HUDEP-2 (cell line): ENCODE data around the gene SYT6.
"Not testable (repeated sequence)": the region's sequence is repeated elsewhere in the genome, so short reads cannot be mapped to it uniquely, and the experiment has no call there.

Experiments used
- DNase-seq, 76 experiments: peaks; one replicate each; lab custom pipeline; 2025; ENCODE audit not compliant: unreplicated experiment in 76 of 76; lab: John Stamatoyannopoulos, UW

The SYT6 gene

GRCh38 chr1:114077188-114077587 lies 76.5 kb downstream of the SYT6 start:
- no peak for DNase-seq

GRCh38 chr1:114076308-114076707 lies 77.4 kb downstream of the SYT6 start:
- DNase-seq, result no peak

- no peak for DNase-seq
These were observed 78.0 kb downstream of the SYT6 start for GRCh38 chr1:114075546-114076242.

- DNase-seq, result no peak
These were observed 78.6 kb downstream of the SYT6 start for GRCh38 chr1:114075105-114075504.

- no peak for DNase-seq
These were observed 81.4 kb downstream of the SYT6 start for GRCh38 chr1:114072246-114072645.

- not testable (repeated sequence) for DNase-seq
These were observed 83.9 kb downstream of the SYT6 start for GRCh38 chr1:114069762-114070161.

- not testable (repeated sequence) for DNase-seq
These were observed 85.0 kb downstream of the SYT6 start for GRCh38 chr1:114068684-114069083.

- DNase-seq, result not testable (repeated sequence)
These were observed 88.0 kb downstream of the SYT6 start for GRCh38 chr1:114065671-114066070.

- DNase-seq, result no peak
These were observed 90.1 kb downstream of the SYT6 start for GRCh38 chr1:114063544-114063943.

GRCh38 chr1:114062477-114063099 lies 91.1 kb downstream of the SYT6 start:
- no peak for DNase-seq

- no peak for DNase-seq
These were observed 92.4 kb downstream of the SYT6 start for GRCh38 chr1:114061121-114061830.

- not testable (repeated sequence) for DNase-seq
These were observed 95.4 kb downstream of the SYT6 start for GRCh38 chr1:114058236-114058635.

GRCh38 chr1:114054148-114054547 lies 99.5 kb downstream of the SYT6 start:
- no peak for DNase-seq

- DNase-seq, result no peak
These were observed 105.4 kb downstream of the SYT6 start for GRCh38 chr1:114048232-114048631.

- DNase-seq, result no peak
These were observed 110.1 kb downstream of the SYT6 start for GRCh38 chr1:114043548-114043947.

- DNase-seq, result no peak
These were observed 110.6 kb downstream of the SYT6 start for GRCh38 chr1:114043054-114043453.

- no peak for DNase-seq
These were observed 113.2 kb downstream of the SYT6 start for GRCh38 chr1:114040273-114041015.
